ENCODE data around the gene GALP.
"Not testable (repeated sequence)": the region's sequence is repeated elsewhere in the genome, so short reads cannot be mapped to it uniquely, and the experiment has no call there.

GALP gene

GRCh38 chr19:56175861-56176307, at the start of gene GALP:
Gene GALP, plus strand, starts transcription at chr19:56176008. Its CDS starts 1,101 bp downstream, at chr19:56177109.
- not testable (repeated sequence) for DNase-seq (ENCODE audit: extremely low read depth, insufficient read length); H3K4me3 ChIP-seq (replicated peaks; ENCODE audit: low read depth, low read length); H3K27me3 ChIP-seq (replicated peaks; ENCODE audit: control insufficient read depth, insufficient read depth, low read length); H3K36me3 ChIP-seq (ENCODE audit: control insufficient read depth, insufficient read depth, low read length)

- DNase-seq (ENCODE audit: extremely low read depth, insufficient read length) = no peak
Observed at GRCh38 chr19:56126983-56127780, 48.6 kb upstream of the GALP start.

GRCh38 chr19:56130006-56130405, 45.8 kb upstream of the GALP start:
- Histone ChIP-seq H3K27me3 (replicated peaks; ENCODE audit: control insufficient read depth, insufficient read depth, low read length) (no peaks in the 10 kb centered on the region), H3K36me3 (ENCODE audit: control insufficient read depth, insufficient read depth, low read length) (no peaks in the 10 kb centered on the region), H3K4me3 (replicated peaks; ENCODE audit: low read depth, low read length) (no peak overlapping the region)
- DNase-seq (ENCODE audit: extremely low read depth, insufficient read length) = no peak
- no peak for TF ChIP-seq CTCF (IDR thresholded peaks at IDR 0.05; ENCODE audit: insufficient read depth, low read length, poor library complexity, severe bottlenecking)

More at GRCh38 chr19:56126983-56127780, 48.6 kb upstream of the GALP start:
- Histone ChIP-seq H3K27me3 (replicated peaks; ENCODE audit: control insufficient read depth, insufficient read depth, low read length) (no peaks in the 10 kb centered on the region), H3K36me3 (ENCODE audit: control insufficient read depth, insufficient read depth, low read length) (no peaks in the 10 kb centered on the region), H3K4me3 (replicated peaks; ENCODE audit: low read depth, low read length) (no peak overlapping the region)
- TF ChIP-seq CTCF (IDR thresholded peaks at IDR 0.05; ENCODE audit: insufficient read depth, low read length, poor library complexity, severe bottlenecking) = no peak

- no peak for TF ChIP-seq CTCF (IDR thresholded peaks at IDR 0.05; ENCODE audit: insufficient read depth, low read length, poor library complexity, severe bottlenecking)
- DNase-seq (ENCODE audit: extremely low read depth, insufficient read length) = no peak
- no peaks in the 10 kb centered on the region for H3K27me3 ChIP-seq (replicated peaks; ENCODE audit: control insufficient read depth, insufficient read depth, low read length)
- H3K4me3 ChIP-seq (replicated peaks; ENCODE audit: low read depth, low read length) = no peak overlapping the region
- H3K36me3 ChIP-seq (ENCODE audit: control insufficient read depth, insufficient read depth, low read length) = no peaks in the 10 kb centered on the region
Observed at GRCh38 chr19:56131651-56132050, 44.2 kb upstream of the GALP start.

GRCh38 chr19:56132316-56132822, 43.4 kb upstream of the GALP start:
- no peak for TF ChIP-seq CTCF (IDR thresholded peaks at IDR 0.05; ENCODE audit: insufficient read depth, low read length, poor library complexity, severe bottlenecking)

GRCh38 chr19:56133858-56134653, 41.8 kb upstream of the GALP start:
- no peaks in the 10 kb centered on the region for H3K27me3 ChIP-seq (replicated peaks; ENCODE audit: control insufficient read depth, insufficient read depth, low read length)
- H3K36me3 ChIP-seq (ENCODE audit: control insufficient read depth, insufficient read depth, low read length) = no peaks in the 10 kb centered on the region
- TF ChIP-seq CTCF (IDR thresholded peaks at IDR 0.05; ENCODE audit: insufficient read depth, low read length, poor library complexity, severe bottlenecking) = no peak
- DNase-seq (ENCODE audit: extremely low read depth, insufficient read length) = peak; percentile 44
- no peak overlapping the region for H3K4me3 ChIP-seq (replicated peaks; ENCODE audit: low read depth, low read length)

More at GRCh38 chr19:56132316-56132822, 43.4 kb upstream of the GALP start:
- Histone ChIP-seq H3K4me3 (replicated peaks; ENCODE audit: low read depth, low read length) (no peak overlapping the region), H3K27me3 (replicated peaks; ENCODE audit: control insufficient read depth, insufficient read depth, low read length) (no peaks in the 10 kb centered on the region), H3K36me3 (ENCODE audit: control insufficient read depth, insufficient read depth, low read length) (no peaks in the 10 kb centered on the region)
- DNase-seq (ENCODE audit: extremely low read depth, insufficient read length) = no peak
